Fibroblast of the aortic adventitia (primary cell): ENCODE measurements around the gene CORO2B. TPM values are rescaled to one million over a fixed set of nuclear protein-coding genes. Genes with fewer than 3 reads are reported as not detected.

Source experiments
- DNase-seq: peaks from one replicate; pipeline ENCODE4 v3.0.0-alpha.2; 2010; ENCODE audit warnings: low read depth
- H3K4me3 ChIP-seq: 2 replicates; pipeline ENCODE4 v1.5.1; 2011; ENCODE audit warnings: low read depth, mild to moderate bottlenecking, control low read depth, low read length, moderate library complexity
- CTCF ChIP-seq: IDR thresholded peaks from 2 replicates; pipeline ENCODE4 v1.5.1; 2011; ENCODE audit warnings: mild to moderate bottlenecking, low read length, control low read depth, inconsistent platforms; ENCODE audit not compliant: insufficient read depth
- total RNA-seq: library from RNA; depleted of rRNA; stranded (reverse); fragments of >200 nt; gene quantifications from 2 replicates; pipeline ENCODE4 v1.2.3, GENCODE V29; 2012; ENCODE audit warnings: low replicate concordance

Gene CORO2B
- total RNA-seq, 1 donor = 23.3 TPM

GRCh38 chr15:68719051-68719450 is 140.3 kb downstream of the CORO2B start:
- DNase-seq = no peak
- TF ChIP-seq CTCF = no peak
- no peak overlapping the region for H3K4me3 ChIP-seq

- TF ChIP-seq CTCF = no peak
- no peak overlapping the region for H3K4me3 ChIP-seq
- no peak for DNase-seq
These were observed 140.9 kb downstream of the CORO2B start for GRCh38 chr15:68719672-68720071.

- no peak for DNase-seq
- no peak for TF ChIP-seq CTCF
- no peak overlapping the region for H3K4me3 ChIP-seq
These were observed 143.1 kb downstream of the CORO2B start for GRCh38 chr15:68721886-68722285.

- TF ChIP-seq CTCF = no peak
- no peak overlapping the region for H3K4me3 ChIP-seq
- DNase-seq = peak; percentile 43
These were observed 146.9 kb downstream of the CORO2B start for GRCh38 chr15:68725736-68726135.

GRCh38 chr15:68726246-68726645 is 147.5 kb downstream of the CORO2B start:
- no peak for DNase-seq
- H3K4me3 ChIP-seq = no peak overlapping the region
- no peak for TF ChIP-seq CTCF

GRCh38 chr15:68729789-68730411 is 151.1 kb downstream of the CORO2B start:
- H3K4me3 ChIP-seq = no peak overlapping the region
- peak; percentile 65 for DNase-seq
- no peak for TF ChIP-seq CTCF

- no peak overlapping the region for H3K4me3 ChIP-seq
- TF ChIP-seq CTCF = peak; percentile 45
- peak; percentile 70 for DNase-seq
These were observed 151.7 kb downstream of the CORO2B start for GRCh38 chr15:68730471-68730919.
